Right ventricle myocardium inferior (tissue), 1 donor: ENCODE results near the gene PTGDS. TPM values are rescaled to one million over a fixed set of nuclear protein-coding genes. Genes with fewer than 3 reads are reported as not detected.
"Not testable (repeated sequence)": the region's sequence is repeated elsewhere in the genome, so short reads cannot be mapped to it uniquely, and the experiment has no call there.

Experiments used
- ATAC-seq: fragments of 200-7000 bp; cut with Tn5 transposase; one replicate; pipeline ENCODE4 v1.9.1; 2020; ENCODE audit warnings: mild to moderate bottlenecking, moderate library complexity
- DNase-seq: peaks from one replicate; pipeline ENCODE4 v3.0.0; 2021; ENCODE audit errors: missing footprints
- intact Hi-C: fragments of 100-400 bp; cut with DNase I; formaldehyde crosslinking; loops from one replicate; pipeline ENCODE4 v1.11.0; 2022
- total RNA-seq: library from RNA; stranded (reverse); fragmentation: NEBNext Ultra II Directional; extraction: Animal tissue kit (Norgen Biotek cat#: 25700); gene quantifications from one replicate; pipeline ENCODE4 v1.2.1, GENCODE V29; 2021
- donor health status: DM: no; HTN: yes; CAD: no; lungs with severe emphysema.

PTGDS gene
- total RNA-seq, 1 donor from 2014 or later: 6,282 TPM

DNA sequence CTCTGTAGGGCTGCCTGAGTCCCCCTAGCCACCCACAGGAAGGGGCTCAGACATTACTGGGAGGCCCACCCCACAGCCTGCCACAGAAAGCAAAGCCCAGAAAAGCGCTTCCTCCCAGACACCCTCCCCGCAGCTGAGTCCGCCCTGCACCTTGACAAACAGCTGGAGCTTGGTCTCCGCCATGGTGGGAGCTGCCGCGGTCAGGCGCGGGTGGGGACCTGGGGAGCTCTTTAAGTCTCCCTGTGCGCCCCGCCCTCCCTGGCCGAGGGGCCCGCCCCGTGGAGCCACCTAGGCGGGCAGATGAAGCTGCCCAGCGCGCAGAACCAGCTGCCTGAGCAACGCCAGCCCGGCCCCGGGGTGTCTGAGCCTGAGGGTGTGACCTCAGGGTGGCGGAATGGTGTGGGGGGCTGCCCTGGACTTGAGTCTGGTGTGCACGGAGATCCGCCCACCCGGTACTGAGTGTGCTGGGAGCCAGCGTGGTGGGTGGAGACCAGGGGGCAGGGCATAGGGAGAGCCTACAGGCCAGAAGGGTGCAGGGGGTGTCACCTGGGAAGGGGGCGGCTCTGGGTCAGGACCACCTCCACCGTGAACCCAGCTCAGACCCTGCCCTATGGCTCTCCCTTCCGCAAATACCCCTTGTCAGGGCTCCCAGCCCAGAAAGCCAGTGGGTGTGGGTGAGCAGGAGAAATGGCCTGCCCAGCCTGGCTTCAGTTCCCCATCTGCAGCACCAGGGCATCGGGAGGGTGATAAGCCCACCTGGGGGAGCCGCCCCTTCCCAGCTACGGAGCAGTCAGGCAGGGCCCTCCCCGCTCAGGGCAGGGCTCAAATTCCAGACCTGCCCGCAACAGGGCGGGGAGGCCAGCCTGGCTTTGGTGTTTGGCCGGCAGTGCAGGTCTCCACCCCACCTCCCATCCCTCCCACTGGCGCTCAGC lies 19.3 kb downstream of the PTGDS start, which contains the start of gene CLIC3:
Gene CLIC3, minus strand, starts transcription at position 208 of the 932 bp plus-strand sequence. Its CDS starts 25 bp downstream, at position 183.
- DNase-seq: no peak
- intact Hi-C loops: no loop called here

DNA sequence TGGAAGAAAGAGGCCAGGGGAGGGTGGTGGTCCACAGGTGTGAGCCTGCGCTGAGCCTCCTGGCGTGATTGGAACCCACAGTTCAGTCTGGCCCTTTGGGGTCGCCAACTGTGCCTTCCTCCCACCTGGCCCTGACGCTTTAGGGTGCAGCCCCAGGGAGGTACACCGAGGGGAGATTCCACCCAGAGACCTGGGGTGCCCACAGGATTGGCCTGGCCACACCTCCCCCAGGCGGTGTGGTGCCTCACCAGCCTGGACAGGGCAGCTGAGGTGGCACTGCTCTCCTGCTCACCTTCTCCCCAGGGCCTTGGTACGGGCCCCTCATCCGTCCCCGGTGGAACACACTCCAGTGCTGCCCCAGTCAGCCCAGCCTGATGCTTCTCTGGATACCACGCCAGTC lies 20.1 kb downstream of the PTGDS start:
- intact Hi-C loops: no loop called here
- no peak for DNase-seq
- ATAC-seq: no peak

More for the DNA sequence above, 19.3 kb downstream of the PTGDS start, which contains the start of gene CLIC3:
- ATAC-seq: no peak

DNA sequence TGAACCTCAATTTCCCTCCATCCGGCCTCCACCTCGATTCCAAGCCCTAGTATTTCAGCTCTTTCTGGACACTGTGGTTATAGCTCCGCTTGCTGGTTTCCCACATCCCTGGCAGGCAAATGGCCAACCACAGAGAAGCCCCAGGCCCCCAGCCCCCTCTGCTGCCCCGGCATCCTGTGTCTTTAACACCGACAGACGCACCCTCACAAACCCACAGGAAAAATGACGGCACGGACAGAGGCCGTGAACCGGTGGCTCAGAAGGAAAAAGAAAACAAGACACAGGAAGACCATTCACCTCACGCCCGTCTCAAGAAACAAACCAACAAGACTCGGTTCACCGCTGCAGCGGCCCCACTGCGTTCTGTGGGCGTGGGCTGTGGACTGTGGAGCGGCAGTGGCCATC lies 20.5 kb downstream of the PTGDS start:
- ATAC-seq: no peak
- intact Hi-C loops: no loop called here

DNA sequence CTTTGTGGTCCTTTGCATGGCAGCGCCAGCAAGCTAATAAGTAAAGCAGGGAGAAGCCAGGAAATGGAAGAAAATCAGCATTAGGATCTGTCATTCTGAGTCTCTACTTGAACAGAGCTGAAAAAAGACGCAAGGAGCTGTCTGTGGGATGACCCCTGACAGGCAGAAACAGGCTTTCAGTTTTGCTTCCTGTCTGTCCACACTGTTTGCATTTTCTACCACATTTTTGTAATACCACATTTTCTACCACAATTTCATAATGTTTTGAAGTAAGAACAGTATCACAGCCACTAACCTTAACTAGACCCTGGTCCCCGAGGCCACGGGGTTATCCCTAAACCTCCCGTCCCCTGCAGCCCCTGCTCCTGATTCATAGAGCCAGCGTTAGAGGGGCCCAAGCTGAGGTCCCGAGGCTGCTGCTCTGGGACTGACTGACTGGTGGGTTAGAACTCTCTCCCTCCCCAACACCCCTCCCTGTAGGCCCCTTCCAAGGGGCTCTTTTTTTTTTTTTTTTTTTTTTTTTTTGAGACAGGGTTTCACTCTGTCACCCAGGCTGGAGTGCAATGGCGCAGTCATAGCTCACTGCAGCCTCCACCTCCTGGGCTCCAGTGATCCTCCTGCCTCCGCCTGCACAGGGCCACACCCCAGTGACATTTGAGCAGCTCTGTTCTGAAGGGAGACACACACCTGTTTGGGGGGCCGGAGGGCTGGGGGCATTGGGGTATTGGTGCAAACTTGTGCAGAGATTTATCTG lies 23.1 kb downstream of the PTGDS start:
- no peak for ATAC-seq
- intact Hi-C loops: no loop called here
- no peak for DNase-seq

More for the DNA sequence above, 20.5 kb downstream of the PTGDS start:
- no peak for DNase-seq

DNA sequence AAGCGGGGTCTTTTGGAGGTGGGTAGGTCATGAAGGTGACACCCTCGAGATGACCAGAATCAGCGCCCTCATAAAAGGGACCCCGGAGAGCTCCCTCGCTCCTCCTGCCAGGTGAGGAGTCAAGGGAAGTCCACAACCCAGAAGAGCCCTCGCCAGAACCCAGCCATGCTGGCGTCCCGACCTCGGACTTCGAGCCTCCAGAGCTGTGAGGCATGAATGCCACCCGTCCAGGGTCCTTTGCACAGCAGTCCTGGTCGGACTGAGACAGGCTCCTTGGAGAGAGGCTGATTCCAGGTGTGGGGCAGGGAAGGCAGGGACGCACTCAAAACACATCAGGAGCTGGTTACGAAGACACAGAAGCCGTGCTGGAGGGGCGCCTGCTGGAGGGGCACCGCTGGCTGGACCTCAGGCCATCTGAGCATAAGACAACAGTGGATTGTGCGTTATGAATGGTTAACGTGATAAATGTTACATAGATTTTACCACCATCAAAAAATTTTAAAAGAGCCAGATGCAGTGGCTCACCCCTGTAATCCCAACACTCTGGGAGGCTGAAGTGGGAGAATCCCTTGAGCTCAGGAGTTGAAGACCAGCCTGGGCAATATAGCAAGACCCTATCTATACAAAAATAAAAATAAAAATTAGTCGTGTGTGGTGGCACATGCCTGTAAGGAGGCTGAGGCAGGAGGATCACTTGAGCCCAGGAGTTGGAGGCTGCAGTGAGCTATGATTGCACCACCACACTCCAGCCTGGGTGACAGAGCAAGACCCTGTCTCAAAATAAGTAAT lies 24.7 kb downstream of the PTGDS start:
- DNase-seq: no peak
- intact Hi-C loops: no loop called here
- ATAC-seq: no peak

DNA sequence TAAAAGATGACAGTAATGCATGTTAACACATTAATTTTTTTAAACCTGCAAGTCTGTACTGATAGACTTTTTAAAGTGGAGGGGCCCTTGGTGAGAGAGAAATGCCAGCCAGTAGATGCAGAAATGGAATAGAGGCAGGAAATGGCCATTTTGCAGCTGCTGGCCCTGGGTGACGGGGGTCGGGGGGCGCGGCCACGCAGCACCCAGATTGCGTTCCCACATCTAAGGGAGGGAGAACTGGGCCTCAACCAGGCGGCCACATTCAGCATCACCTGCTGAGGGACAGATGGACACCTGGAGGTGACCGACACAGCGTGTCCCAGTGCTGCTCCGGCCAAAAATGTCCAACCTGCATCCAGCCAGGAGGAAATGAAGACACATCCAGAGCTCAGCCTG lies 25.3 kb downstream of the PTGDS start:
- intact Hi-C loops: no loop called here
- ATAC-seq (no peak), DNase-seq (no peak)

DNA sequence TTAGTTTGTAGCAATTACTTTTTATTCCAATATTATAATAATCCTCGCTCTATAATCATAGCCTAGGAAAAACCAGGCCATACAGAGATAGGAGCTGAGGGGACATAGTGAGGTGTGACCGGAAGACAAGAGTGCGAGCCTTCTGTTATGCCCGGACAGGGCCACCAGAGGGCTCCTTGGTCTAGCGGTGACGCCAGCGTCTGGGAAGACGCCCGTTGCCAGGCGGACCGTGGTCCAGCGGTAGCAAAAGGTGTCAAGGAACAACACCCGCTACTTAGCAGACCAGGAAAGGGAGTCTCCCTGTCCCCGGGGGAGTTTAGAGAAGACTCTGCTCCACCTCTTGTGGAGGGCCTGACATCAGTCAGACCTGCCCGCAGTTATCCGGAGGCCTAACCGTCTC lies 27.0 kb downstream of the PTGDS start:
- DNase-seq, intact Hi-C loops, ATAC-seq: not testable (repeated sequence)

DNA sequence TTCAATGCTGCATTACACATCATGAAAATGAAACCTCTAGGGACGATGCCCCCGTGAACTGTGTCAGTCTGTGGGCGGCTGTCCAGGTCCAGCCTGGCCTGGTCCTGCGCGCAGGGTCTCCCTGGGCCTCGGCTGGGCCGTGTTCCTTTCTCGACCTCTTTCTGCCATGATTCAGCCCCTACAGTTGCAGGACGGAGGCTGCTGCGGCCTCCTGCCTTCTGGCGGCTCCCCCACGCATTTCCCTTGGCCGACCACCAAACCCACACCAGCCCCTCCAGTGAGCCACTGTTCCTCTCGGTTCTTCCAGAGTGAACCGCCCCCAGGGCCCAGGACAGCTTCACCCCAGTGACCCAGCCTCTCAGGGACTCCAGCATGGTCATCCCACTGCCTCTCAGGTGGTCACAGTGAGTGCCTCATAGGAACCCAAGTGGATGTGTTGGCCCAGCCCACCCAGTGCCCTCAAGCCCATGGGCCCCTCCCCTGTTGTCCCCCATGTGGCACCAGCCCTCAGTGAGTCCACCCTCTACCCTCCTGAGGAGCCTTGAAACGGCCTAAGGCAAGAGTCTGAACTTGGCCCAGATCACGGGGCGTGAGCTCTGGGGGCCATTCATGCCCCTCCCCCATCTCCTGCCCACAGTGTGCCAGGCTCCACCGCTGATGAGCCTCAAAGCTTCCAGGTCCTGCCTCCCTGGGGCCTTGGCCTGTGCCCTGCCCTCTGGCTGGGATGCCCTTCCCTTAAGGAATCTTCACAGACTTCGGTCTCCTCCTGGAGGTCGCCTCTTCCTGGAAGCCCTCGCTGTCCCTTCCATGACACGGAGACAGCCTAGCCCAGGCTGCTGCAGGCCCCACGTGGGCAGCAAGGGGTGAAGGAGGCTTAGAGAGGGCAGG lies 29.1 kb downstream of the PTGDS start:
- DNase-seq (no peak), ATAC-seq (no peak)
- intact Hi-C loops: no loop called here

DNA sequence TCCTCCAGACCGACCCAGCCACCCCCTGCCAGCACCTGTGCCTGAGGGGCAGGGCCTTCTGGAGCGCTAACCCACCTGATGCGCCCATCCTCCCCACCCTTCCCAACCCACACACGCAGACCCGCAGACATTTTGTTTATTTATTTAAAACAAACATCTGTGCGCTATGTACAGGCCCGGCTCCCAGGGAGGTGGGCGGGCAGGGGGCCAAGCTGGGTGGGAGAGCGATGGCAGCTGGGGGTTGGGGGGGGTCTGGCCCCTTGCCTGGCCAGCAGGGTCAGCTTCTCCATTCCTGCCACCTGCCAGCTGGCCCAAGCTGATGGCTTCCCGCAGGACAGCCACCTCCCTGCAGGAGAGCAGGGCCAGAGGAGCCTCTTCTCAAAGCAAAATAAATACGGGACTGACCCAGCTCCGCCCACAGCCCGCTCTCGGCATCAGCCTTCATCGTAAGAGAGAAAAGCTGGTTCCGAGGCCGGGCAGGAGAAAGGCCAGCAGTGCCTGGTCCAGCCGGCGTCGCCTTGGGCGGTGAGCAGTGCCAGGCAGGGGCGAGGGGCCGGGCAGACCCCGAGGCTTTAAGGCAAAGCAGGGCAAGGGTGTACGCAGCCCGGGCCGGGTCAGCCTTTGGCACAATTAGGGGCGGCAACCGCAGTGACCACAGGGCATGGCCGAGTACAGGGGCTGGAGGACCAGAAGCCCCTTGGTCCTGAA lies 30.0 kb downstream of the PTGDS start:
- intact Hi-C loops: no loop called here
- DNase-seq (no peak), ATAC-seq (peak; percentile 21)

DNA sequence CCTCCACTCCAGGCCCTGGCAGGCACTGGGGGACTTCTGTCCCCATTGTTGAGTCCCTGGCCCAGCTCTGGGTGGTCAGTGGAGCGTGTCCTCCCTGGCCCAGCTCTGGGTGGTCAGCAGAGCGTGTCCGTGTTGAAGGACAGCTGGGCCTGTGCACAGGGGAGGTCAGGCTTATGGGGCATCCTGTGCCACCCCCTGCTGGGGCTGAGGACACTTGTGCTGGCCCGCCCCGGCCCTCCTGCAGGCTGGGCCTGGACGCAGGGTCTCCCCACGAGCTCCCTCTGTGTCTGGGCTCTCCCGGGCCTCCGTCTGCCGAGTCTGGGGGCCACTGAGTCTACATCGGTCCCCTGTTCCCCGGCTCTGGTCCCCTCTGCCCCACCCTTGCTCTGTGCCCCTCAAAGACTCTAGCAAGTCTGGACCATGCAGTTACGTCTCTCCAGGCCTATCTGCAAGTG lies 30.5 kb downstream of the PTGDS start:
- intact Hi-C loops: no loop called here
- no peak for DNase-seq
- no peak for ATAC-seq

DNA sequence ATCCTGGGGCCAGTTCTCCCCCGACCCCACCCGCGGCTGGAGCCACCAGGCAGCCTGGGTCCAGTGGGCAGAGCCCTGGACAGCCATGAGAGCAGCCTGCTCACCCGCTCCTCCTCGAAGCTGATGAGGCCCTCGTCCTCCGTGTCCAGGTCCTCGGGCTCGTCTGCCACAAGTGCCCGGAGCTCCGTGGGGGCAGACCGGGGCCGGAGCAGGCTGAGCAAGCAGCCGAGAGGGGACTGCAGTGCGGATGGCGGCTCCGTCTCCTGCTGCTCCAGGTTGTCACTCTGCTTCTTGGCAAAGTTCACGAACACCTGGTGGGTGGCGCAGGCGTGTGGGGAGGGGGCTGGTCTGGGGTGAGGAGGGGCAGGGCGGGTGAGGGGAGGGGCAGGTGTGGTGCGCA lies 31.0 kb downstream of the PTGDS start:
- DNase-seq (no peak), ATAC-seq (no peak)
- intact Hi-C loops: no loop called here

DNA sequence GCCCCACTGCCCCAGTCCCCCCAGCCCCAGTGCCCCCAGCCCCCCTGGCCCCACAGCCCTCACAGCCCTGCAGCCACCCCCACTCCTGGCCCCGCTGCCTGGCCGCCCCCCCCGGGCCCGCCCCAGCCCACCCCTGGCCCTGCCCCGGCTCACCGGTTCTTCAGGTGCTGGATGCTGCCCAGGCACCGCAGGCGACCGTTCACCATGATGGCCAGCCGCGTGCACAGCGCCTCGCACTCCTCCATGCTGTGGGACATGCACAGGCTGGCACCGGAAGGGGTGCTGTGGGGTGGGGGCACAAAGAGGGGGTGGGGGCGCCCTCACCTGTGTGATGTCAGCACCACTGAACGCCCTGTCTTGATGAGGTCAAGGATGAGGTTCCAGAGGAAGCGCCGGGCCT lies 31.9 kb downstream of the PTGDS start:
- ATAC-seq: no peak
- intact Hi-C loops: no loop called here
- no peak for DNase-seq

DNA sequence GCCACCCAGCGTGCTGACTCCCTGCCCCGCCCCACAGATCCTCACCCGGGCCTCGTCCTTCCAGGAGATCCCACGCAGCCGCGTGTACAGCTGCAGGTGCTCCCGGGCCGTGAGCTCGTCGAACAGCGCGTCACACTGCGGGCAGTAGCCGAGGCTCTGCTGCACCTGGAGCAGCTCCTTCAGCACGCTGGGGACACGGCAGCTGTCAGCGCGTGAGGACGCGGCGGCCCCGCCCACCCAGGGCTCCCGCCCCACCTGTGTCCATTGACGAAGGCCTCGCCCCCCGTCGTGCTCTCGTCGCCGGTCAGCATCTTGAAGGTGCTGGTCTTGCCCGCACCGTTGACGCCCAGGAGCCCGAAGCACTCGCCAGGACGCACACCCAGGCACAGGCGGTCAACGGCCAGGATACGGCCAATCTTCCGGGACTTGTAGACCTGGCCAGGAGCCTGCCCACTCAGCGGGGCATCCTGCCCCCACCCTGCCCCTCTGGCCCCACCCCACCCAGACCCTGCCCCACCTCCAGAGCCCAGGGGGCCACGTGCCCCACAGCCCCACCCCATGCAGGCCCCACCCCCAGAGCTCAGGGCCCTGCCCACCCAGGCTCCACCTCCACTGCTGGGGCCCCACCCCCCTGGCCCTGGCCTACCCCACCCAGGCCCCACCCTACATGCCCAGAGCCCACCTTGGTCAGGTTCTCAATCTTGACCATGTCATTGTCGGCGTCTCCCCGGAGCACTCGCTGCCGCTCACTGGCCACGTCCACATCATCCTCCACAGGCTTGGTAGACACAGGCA lies 32.8 kb downstream of the PTGDS start:
- DNase-seq (no peak), ATAC-seq (no peak)
- intact Hi-C loops: no loop called here

DNA sequence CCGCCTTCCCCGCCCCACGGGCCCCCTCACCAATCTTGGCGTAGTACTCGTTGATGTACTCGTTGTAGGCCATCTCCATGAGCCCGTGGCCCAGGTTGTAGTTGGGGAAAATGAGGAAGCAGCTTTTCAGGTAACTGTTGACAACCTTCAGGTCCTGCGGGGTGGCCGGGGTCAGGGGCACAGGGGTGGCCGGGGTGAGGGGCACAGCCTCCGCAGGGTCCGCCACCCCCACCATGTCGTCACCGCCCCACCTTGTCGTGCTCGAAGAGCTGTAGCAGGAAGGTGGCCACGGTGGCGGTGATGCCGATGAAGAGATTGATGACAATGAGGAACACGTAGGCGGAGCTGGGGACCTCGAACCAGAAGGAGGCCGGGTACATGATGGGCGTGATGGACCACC lies 33.9 kb downstream of the PTGDS start:
- DNase-seq (no peak), ATAC-seq (no peak)
- intact Hi-C loops: no loop called here

DNA sequence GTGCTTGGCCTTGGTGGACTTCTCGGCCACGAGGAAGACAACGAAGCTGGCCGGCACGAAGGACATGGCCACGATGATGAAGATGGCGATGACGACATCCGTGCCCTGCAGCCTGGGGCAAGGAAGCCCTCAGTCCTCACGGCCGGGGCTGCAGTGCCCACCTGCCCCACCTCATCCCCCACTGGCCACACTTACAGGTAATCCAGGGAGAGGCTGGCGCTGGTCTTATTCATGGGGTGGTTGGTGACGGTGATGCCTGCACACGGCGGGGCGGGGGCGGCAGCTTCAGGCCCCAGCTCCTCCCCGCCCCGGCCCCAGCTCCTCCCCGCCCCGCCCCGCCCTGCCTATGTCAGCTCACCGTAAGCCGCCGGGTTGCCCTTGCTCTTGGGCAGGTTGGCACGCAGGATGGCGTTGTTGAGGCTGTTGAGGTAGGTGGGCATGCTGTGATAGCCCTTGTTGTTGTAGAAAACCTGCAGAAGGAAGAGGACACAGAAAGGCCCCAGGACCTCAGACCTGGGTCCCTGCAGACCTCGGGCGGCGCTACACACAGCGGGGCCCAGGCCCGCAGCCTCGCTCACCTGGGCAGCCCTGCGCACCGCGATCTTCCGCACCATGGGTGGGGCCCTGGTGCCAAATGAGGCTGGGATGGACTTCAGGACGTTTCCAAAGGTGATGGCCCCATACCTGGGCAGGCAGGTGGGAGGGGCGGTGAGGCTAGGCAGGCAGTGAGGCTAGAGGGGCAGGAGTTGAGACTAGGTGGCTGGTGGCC lies 34.8 kb downstream of the PTGDS start:
- intact Hi-C loops: no loop called here
- DNase-seq (no peak), ATAC-seq (no peak)
